ENCODE measurements around the gene CLCA1. TPM values are rescaled to one million over a fixed set of nuclear protein-coding genes. Genes with fewer than 3 reads are reported as not detected.

CLCA1 gene, protein sequence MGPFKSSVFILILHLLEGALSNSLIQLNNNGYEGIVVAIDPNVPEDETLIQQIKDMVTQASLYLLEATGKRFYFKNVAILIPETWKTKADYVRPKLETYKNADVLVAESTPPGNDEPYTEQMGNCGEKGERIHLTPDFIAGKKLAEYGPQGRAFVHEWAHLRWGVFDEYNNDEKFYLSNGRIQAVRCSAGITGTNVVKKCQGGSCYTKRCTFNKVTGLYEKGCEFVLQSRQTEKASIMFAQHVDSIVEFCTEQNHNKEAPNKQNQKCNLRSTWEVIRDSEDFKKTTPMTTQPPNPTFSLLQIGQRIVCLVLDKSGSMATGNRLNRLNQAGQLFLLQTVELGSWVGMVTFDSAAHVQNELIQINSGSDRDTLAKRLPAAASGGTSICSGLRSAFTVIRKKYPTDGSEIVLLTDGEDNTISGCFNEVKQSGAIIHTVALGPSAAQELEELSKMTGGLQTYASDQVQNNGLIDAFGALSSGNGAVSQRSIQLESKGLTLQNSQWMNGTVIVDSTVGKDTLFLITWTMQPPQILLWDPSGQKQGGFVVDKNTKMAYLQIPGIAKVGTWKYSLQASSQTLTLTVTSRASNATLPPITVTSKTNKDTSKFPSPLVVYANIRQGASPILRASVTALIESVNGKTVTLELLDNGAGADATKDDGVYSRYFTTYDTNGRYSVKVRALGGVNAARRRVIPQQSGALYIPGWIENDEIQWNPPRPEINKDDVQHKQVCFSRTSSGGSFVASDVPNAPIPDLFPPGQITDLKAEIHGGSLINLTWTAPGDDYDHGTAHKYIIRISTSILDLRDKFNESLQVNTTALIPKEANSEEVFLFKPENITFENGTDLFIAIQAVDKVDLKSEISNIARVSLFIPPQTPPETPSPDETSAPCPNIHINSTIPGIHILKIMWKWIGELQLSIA
- total RNA-seq = not detected in 2 replicates

DNA sequence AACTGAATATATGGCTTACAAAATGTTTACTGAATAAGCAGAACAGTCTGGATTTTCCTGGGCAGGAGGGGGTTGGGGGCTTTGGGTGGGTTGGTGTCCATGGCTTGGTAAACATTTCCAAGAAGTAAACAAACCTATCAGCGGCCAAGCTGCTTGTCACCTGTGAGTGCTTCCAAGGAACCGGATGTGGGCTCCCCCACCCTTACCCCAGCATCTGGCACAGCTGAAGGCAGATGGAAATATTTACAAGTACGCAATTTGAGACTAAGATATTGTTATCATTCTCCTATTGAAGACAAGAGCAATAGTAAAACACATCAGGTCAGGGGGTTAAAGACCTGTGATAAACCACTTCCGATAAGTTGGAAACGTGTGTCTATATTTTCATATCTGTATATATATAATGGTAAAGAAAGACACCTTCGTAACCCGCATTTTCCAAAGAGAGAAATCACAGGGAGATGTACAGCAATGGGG is at the start of gene CLCA1:
Gene CLCA1, plus strand, starts transcription at position 427 of the 477 bp plus-strand sequence. Its CDS starts 45 bp downstream, at position 472.
- DNase-seq (ENCODE audit: low read depth in 2 of 2) = no peak

DNA sequence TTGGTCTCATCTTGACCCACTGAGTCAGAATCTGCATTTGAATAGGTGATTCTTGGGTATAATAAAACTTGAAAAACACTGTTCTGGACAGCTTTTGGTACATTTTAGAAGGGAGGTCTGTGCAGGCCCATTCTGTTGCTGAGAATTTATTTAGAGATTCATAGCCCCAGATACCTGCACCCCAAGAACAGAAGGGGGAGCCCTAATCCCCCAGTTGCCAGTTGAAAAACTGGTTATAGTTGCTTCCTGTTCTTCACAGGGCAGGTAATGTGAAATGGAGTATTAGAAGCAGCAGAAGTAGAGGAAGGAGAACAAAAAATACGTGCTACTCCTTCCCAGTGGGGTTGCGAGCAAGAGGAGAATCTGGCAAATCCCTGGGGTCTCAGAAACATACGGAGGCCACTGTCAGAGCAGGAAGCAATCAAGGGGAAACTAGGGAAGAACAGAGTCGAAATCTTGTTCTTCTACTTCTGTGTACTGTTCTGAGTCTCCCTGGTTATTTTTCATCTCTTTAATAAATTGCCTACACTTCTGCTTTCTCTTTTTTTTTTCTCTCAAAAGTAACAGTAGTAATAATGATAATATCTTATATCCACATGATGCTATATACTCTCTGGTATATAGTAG is 49.3 kb upstream of the CLCA1 start:
- peak in 1 of 2 donors; percentile 16 for DNase-seq (ENCODE audit: low read depth in 2 of 2)

DNA sequence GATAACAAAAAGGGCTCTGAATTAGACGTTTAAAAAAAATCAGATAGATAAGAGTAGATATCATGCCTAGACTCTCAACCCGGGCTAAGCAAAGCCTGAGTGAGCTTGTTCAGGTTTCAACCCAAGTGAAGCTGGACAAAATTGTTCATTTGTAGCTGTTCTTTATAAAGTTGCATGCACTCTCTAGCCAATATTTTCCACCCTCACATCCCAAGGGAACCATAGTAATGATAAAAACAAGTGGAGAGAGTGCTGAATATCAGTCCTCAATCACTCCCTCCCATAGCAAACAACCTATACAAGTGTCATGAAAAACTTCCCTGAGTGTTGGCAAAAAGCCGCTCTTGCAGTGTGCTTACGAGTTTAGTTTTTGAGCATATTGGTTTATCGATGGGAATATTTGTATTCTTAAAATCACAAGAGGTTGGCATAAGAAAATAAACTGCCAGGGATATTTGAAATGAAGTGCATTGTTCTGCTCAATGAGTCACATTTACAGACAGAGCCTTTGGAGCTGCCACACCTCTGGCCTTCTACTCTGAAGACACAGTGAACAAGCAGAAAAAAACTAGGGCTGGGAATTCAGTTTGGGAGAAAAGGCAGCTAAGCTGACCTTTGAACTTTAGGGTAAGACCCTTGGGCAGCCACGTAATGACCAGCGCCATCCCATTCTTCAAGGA is 47.0 kb upstream of the CLCA1 start:
- DNase-seq (ENCODE audit: low read depth in 2 of 2) = peak in 1 of 2 donors; percentile 45

DNA sequence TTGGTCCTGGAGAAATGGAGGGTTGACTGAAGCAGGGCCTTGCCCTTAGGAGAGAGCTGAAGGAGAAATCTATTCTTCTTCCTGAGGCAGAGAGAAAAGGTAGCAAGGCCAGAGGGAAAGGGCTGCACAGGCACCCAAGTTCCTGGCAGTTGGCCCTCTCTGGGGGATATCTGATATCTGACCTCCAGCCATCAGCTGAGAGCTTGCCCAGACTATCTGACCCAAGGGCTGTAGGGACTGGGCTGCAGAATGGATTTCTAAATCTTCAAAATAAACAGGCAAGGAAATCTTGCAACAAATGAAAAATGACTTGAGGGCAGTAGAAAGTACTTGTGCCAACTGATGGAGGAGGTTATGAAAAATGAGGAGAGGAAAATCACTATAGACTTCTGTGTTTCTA is 45.3 kb upstream of the CLCA1 start:
- DNase-seq (ENCODE audit: low read depth in 2 of 2) = no peak

DNA sequence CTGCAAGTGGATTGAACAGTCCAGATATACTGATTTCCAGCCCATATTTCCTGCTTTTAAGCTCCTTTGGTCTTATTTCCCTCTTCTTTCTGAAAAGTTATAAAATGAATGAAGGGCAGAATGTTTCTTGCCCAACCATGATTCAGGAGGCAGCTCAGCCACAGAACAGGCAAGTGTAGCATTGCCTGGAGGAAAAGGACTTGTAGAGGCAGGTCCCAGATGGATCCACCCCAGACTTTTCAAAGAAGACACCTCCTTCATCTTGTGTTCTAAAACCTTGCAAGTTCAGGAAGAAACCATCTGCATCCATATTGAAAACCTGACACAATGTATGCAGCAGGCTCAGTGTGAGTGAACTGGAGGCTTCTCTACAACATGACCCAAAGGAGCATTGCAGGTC is 44.9 kb upstream of the CLCA1 start, which contains the start of gene CLCA2:
Gene CLCA2, plus strand, starts transcription at position 299 of the 400 bp plus-strand sequence. Its CDS starts 77 bp downstream, at position 376.
- no peak for DNase-seq (ENCODE audit: low read depth in 2 of 2)

DNA sequence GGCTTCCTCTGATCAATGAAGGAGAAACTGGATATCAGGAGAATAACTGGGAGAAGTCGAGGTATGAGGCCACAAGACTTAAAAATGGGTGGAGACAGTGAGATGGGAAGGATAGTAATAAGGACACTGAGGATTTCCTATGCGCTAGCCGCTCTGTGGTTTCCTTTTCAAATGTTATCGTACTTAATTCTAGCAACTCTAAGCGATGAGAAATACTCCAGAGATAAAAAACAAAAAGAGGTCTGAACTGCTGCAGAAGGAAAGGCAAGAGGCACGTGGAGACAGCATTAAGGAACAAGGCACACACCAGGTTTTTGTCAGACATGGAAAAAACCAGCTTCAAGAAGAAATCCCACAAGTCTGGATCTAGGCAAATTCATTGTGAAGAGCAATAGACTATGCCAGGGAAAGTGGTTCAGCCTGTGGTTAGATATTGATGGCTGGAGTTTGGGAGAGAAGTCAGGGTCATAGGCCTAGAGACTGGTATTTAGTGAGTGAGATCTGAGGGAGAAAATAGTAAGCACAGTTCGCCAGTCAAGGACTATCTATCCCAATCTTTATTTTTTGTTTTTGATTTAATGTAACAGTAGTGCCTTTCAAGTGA is 39.5 kb upstream of the CLCA1 start:
- DNase-seq (ENCODE audit: low read depth in 2 of 2) = no peak

DNA sequence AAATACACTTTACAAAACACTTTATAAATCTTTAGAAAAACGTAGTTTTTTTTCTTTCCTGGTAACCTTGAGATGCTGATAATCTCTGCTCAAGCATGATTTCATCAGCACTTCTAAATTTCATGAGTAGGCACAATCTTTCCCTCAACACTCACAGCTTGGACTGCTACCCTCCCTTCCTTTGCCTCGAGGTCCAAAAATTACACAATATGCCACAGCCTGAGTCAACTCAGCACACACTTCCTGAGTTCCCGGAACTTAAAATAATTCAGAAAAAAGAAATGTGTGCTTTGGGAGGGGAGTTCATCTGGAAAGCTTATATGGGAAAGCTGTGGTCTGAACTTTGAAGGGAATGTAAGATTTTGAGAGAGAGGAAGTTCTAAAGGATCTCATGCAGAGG is 38.9 kb upstream of the CLCA1 start:
- DNase-seq (ENCODE audit: low read depth in 2 of 2) = peak; percentile 64 to 90

DNA sequence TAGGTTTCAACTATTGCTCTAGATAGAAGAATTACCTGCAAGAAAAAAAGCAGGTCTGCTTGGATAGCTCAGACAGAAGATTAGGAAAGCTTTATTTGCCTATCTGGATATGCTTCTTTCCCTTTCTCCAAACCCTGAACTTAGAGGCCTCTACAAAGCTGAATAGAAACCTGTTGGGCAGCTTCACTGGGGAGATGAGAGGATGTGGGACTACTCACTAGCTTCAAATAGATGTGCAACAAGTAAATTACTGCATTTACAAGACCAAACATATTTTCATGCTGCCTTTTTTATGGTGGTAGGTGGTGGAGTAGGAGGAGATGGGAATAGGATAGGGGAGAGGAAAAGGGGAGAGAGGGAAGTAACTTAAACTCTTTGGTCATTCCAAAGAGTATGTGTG is 38.4 kb upstream of the CLCA1 start:
- DNase-seq (ENCODE audit: low read depth in 2 of 2) = no peak

DNA sequence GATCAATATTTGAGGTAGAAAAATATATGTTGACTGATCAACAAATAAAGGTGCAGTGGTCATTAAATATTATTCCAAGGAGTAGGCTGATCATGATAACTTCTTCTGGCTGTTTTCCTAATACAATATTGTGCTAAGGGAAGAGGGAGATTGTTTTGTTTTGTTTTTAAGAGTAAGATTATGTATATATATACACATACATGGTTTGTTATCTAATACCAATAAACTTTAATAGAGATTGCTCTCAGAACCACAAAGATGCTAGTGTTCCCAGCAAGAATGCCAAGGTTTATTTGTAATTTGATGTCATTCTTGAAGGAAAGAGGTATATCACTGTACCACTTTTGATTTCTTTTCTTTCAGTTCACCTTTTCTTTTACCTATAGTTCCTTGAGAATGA is 34.7 kb upstream of the CLCA1 start:
- DNase-seq (ENCODE audit: low read depth in 2 of 2) = no peak

DNA sequence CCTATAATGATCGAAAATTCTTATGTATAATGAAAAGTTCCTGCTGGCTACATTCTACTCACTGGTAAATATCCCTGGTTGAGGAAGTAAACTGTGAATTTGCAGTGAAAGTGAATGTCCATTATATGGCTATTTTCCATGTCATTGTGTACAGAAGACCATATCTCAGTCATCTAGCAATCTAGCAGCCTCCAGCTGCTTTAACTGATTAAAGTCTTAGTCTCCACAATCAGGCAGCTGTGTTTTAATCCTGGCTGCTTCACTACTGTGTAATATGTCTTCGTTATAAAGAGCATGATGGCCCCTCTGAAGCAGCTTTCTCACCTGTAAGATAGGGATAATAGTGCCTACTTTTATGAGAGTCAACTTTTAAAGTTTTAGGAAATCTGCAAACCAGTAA is 33.4 kb upstream of the CLCA1 start:
- DNase-seq (ENCODE audit: low read depth in 2 of 2) = no peak

DNA sequence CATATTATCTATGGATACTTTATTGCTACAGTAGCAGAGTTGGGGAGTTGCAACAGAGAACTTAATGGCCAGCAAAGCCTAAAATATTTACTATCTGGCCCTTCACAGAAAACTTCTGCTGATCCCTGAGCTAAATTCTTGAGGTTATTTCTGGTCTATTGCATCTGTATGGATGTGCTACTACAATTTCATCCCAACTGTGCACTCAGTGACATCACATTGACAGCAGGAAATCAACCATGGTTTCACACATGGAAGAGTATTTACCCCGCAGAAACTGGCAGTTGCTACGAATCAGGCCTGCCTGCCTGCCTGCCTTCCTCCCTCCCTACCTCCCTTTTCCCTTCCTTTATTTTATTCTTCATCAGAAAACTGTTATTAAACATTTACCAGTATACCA is 32.7 kb upstream of the CLCA1 start:
- DNase-seq (ENCODE audit: low read depth in 2 of 2) = no peak

DNA sequence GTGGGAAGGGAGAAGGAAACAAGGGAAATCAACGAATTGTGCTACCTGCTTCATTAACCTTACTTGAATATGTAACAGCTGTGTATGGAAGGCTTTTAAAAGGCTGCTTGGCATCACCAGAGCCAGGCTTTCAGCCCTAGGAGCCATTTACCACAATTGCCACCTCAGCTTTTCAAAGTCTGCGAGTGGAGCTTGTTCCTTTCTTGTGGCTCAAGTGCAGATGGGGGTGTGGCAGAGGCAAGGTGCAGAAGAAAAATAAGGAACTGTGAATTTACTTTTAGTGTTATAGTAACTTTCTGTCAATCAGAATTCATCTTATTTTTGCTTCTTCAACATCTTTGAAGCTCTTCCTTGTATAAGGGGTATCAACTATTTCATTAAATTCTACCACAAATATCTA is 27.1 kb upstream of the CLCA1 start:
- DNase-seq (ENCODE audit: low read depth in 2 of 2) = no peak

DNA sequence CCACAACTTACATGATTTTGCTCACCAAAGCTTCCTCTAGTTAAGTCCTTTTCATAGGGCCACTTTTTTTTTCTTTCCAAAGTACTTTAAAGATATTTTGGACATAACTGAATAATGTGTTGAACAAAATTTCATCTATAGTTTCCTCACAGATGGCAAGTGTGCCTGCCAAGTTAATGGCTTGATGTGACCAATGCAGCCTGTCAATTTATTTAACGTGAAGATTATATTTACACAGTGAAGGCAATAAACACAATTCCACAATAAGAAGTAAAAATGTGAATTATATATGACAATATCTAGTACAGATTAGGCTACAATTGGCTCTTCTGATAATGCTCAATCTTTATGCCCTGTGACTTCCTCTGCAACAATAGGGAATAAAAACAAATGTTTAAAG is 26.7 kb upstream of the CLCA1 start:
- DNase-seq (ENCODE audit: low read depth in 2 of 2) = no peak

DNA sequence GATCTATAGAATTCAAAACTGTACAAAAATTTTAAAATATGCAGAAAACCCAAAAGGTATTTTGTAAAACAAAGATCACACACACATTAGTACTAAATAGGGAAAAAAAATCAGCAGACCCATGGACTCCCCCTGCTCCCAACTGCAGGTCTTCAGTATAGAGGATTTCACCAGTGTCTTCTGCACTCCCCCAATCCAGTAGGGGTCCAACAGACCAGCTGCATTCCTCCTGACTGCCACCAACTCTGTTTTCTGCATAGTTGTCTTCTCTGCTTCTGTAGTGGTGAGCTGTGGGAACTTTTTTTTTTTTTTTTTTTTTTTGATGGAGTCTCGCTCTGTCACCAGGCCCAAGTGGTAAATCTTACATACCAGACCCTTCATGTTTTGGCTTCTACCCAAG is 22.8 kb upstream of the CLCA1 start:
- DNase-seq (ENCODE audit: low read depth in 2 of 2) = no peak

DNA sequence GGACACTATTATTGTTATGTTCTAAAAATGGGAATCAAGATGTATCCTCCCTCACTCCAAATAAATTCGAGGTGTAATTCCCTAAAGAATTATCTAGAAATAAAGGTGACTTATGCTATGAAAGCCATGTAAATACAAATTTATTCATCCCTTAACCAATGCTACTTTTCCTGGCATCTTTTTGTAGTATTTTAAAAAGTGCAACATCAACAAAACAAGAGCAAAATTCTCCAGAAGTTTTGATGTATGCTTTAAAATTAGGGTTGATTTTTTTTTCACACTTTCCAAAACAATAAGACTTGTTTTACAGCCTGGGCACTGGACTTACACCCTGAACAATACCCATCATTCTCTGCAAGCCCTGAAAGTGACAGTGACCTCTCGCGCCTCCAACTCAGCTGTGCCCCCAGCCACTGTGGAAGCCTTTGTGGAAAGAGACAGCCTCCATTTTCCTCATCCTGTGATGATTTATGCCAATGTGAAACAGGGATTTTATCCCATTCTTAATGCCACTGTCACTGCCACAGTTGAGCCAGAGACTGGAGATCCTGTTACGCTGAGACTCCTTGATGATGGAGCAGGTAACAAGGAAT is 21.4 kb upstream of the CLCA1 start:
- no peak for DNase-seq (ENCODE audit: low read depth in 2 of 2)

DNA sequence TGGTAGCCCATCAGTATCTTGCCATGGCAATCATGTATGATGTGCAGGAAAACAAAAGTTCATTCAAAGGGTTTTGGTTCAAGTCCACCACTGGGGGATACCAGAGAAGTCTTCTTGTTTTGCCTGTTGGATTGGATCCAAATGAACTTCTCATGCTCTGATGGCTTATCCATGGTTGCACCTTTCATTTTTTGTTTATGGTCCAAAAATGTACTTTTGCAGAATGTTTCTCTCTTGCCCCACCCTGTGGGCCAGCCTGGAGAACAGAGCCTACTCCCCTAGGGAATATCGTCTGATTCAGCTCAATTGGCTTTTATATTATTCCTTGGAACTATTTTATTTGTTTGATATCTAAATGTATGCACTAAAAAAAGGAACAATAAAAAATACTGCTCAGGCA is 20.1 kb upstream of the CLCA1 start:
- no peak for DNase-seq (ENCODE audit: low read depth in 2 of 2)

DNA sequence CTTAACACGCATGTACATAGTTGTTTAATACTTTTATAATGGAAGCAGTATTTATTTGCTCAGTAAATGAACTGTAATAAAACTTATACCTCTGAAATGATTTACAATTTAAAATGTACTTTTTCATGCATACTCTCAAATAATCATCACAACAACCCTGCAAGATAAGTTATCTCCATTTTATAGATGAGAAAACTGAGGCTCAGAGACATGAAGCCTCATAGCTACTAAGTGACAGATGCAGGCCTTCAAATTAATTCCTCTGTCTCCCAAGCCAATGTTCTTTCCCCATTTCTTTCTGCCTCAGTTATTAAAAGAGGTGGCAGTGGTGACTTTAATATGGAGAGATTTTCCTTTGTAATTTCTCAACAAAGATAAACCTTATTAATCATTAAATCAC is 19.6 kb upstream of the CLCA1 start:
- DNase-seq (ENCODE audit: low read depth in 2 of 2) = no peak

DNA sequence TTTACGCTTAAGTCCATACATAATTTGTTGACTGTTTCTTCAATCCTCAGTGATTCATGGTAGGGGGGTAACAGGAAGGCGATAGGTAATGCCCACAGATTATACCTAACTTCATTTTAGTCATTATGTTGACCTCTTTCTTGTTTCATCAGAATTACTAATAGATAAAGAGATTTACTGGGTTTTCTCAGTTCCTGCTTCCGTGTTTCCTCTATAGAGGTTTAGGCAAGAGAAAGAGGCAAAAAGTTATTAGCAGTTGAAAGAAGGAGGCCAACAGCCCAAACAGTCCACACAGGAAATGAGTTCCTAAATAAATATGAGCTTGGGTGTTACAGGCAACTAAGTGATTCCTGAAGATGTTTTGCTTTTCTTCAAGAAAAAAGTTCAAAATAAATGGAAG is 17.9 kb upstream of the CLCA1 start:
- no peak for DNase-seq (ENCODE audit: low read depth in 2 of 2)

DNA sequence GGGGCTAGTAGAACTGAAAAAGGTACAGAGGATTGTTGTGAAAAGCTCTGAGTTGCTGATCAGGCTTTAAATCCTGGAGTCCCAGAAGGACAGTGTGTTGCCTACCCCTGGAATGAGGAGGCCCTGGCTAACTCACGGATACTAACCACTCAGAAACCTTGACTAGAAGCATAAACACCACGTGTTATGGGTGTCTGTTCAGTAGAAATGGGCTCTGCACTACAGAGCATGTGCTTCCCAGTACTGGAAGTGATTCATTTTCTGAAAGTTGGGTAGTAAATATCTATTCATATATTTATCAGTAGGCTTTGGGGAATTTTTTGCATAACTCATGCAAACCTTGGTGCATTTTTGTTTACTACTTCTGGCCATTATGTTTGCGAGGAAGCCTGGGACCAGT is 15.1 kb upstream of the CLCA1 start:
- no peak for DNase-seq (ENCODE audit: low read depth in 2 of 2)

DNA sequence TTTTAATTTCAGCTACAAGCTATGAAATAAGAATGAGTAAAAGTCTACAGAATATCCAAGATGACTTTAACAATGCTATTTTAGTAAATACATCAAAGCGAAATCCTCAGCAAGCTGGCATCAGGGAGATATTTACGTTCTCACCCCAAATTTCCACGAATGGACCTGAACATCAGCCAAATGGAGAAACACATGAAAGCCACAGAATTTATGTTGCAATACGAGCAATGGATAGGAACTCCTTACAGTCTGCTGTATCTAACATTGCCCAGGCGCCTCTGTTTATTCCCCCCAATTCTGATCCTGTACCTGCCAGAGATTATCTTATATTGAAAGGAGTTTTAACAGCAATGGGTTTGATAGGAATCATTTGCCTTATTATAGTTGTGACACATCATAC is 13.7 kb upstream of the CLCA1 start:
- no peak for DNase-seq (ENCODE audit: low read depth in 2 of 2)

DNA sequence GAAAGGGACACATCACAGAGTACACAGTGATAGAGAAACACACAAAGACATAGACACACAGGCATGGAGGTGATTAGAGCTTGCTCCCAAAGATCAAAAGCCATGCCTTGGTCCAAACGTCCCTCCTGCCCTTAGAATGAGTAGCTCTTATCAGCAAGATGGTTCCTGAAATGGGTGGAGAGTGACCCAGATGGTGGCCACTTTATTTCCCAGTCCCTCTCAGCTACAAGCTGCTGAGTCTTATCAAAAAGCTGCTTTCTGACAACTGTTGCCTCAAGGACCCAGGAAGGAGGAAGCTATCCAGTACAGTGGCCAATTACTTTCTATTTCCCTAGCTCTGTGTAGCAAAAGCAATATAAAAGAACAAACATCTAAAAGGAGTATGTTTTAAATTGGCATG is 7.7 kb upstream of the CLCA1 start:
- no peak for DNase-seq (ENCODE audit: low read depth in 2 of 2)
